Gastrocnemius medialis (tissue), 4 donors: ENCODE results near the gene ANGPTL1. TPM values are rescaled to one million over a fixed set of nuclear protein-coding genes. Genes with fewer than 3 reads are reported as not detected.

Source experiments
- ATAC-seq, 2 donors: fragments of 150-250 bp; one replicate each; pipeline ENCODE4 v1.9.1; 2016
- DNase-seq, 2 donors: peaks; one replicate each; pipeline ENCODE4 v3.0.0-alpha.2; 2019
- H3K27ac ChIP-seq, 4 donors: fragments of 200-600 bp; sonication (generic); 1 replicate in 1 of 4; 2 replicates in 3 of 4; pipeline ENCODE4 v1.5.1; 2016 to 2018; ENCODE audit warnings: mild to moderate bottlenecking in 2 of 4, moderate library complexity in 1 of 4
- H3K27me3 ChIP-seq, 3 donors: fragments of 200-600 bp; sonication (generic) in 2 of 3; 1 replicate in 1 of 3; 2 replicates in 2 of 3; pipeline versions ENCODE4 v1.5.1 to v1.6.0; 2016 to 2019; ENCODE audit warnings: mild to moderate bottlenecking in 1 of 3, moderate library complexity in 1 of 3
- H3K36me3 ChIP-seq, 2 donors: fragments of 200-600 bp; sonication (generic) in 1 of 2; one replicate each; pipeline ENCODE4 v1.5.1; 2017 to 2018
- H3K4me1 ChIP-seq, 2 donors: fragments of 200-600 bp; sonication (generic) in 1 of 2; one replicate each; pipeline ENCODE4 v1.5.1; 2016 to 2017; ENCODE audit warnings: mild to moderate bottlenecking in 2 of 2
- H3K4me3 ChIP-seq, 4 donors: fragments of 200-600 bp; sonication (generic) in 3 of 4; 1 replicate in 1 of 4; 2 replicates in 3 of 4; pipeline ENCODE4 v1.5.1; 2016 to 2019; ENCODE audit warnings: mild to moderate bottlenecking in 2 of 4
- H3K9me3 ChIP-seq, 3 donors: fragments of 200-600 bp; sonication (generic) in 2 of 3; 1 replicate in 1 of 3; 2 replicates in 2 of 3; pipeline ENCODE4 v1.5.1; 2016 to 2019
- POLR2A ChIP-seq, 2 donors: fragments of 450-650 bp; IDR thresholded peaks; one replicate each; pipeline ENCODE4 v1.6.1; 2017; ENCODE audit warnings: antibody characterized with exemption in 2 of 2, mild to moderate bottlenecking in 2 of 2, moderate library complexity in 2 of 2
- in situ Hi-C, 4 donors: fragments of 200-750 bp; cut with MboI; loops; one replicate each; pipeline versions ENCODE4 v1.15.0 to v1.8.0; 2017; ENCODE audit warnings: low sequenced_read_pairs in 4 of 4
- intact Hi-C: fragments of 100-400 bp; cut with DNase I; formaldehyde crosslinking; loops from one replicate; pipeline ENCODE4 v1.15.1; 2023; ENCODE audit warnings: low total_unique reads
- total RNA-seq, 4 donors: library from RNA; depleted of rRNA; stranded (reverse); fragments of >200 nt; gene quantifications; one replicate each; pipeline versions ENCODE4 v1.1.0 to v1.2.3, GENCODE V29; 2016
- TF ChIP-seq, protein P1 (sequence below), 5 experiments: fragments of 450-650 bp in 3 of 5; fragments of 200-600 bp in 2 of 5; sonication (generic) in 2 of 5; IDR thresholded peaks in 4 of 5; conservative IDR thresholded peaks in 1 of 5; 1 replicate in 4 of 5; 2 replicates in 1 of 5; pipeline ENCODE4 v1.5.1; 2016 to 2019; ENCODE audit warnings: antibody characterized with exemption in 5 of 5, mild to moderate bottlenecking in 3 of 5, moderate library complexity in 3 of 5

Gene ANGPTL1
- 10 to 100 TPM; 15.7 to 75.2 (median 42.8) TPM for total RNA-seq

GRCh38 chr1:178870944-178871343, at the start of gene ANGPTL1:
TSS of gene ANGPTL1 (minus strand) at chr1:178871077. CDS start at chr1:178865776, 5,301 bp downstream.
- Histone ChIP-seq H3K27me3 (no peaks in the 10 kb centered on the region), H3K4me3 (peak within 1 kb of the TSS; percentile 20 to 63 (median 58)), H3K4me1 (peaks cover 36 to 40% of the 10 kb centered on the region in 2 donors), H3K27ac (peak within 1 kb of the TSS; percentile 76 to 84 (median 82)), H3K36me3 (no peaks in the 10 kb centered on the region), H3K9me3 (no peaks in the 10 kb centered on the region)
- no peak for TF ChIP-seq POLR2A (IDR thresholded peaks at IDR 0.05)
- TF ChIP-seq, protein P1, sequence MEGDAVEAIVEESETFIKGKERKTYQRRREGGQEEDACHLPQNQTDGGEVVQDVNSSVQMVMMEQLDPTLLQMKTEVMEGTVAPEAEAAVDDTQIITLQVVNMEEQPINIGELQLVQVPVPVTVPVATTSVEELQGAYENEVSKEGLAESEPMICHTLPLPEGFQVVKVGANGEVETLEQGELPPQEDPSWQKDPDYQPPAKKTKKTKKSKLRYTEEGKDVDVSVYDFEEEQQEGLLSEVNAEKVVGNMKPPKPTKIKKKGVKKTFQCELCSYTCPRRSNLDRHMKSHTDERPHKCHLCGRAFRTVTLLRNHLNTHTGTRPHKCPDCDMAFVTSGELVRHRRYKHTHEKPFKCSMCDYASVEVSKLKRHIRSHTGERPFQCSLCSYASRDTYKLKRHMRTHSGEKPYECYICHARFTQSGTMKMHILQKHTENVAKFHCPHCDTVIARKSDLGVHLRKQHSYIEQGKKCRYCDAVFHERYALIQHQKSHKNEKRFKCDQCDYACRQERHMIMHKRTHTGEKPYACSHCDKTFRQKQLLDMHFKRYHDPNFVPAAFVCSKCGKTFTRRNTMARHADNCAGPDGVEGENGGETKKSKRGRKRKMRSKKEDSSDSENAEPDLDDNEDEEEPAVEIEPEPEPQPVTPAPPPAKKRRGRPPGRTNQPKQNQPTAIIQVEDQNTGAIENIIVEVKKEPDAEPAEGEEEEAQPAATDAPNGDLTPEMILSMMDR (IDR thresholded peaks at IDR 0.05 in 4 of 5, conservative IDR thresholded peaks at IDR 0.05 in 1 of 5), result no peak
- in situ Hi-C loops, result no loop called here
- intact Hi-C loops, result no loop called here
- ATAC-seq (no peak), DNase-seq (no peak)

GRCh38 chr1:178919581-178919980, 48.7 kb upstream of the ANGPTL1 start:
- DNase-seq (no peak), ATAC-seq (no peak)
- Histone ChIP-seq H3K4me3 (no peak overlapping the region), H3K27ac (no peak overlapping the region), H3K9me3 (no peaks in the 10 kb centered on the region), H3K4me1 (peaks cover 0 to 5% of the 10 kb centered on the region in 2 donors), H3K27me3 (no peaks in the 10 kb centered on the region), H3K36me3 (peaks cover 0 to 4% of the 10 kb centered on the region in 2 donors)
- in situ Hi-C loops, result no loop called here
- TF ChIP-seq POLR2A (IDR thresholded peaks at IDR 0.05), result no peak
- TF ChIP-seq, protein P1 (IDR thresholded peaks at IDR 0.05 in 4 of 5, conservative IDR thresholded peaks at IDR 0.05 in 1 of 5), result no peak
- intact Hi-C loops, result no loop called here

- H3K27me3 ChIP-seq, result no peaks in the 10 kb centered on the region
- DNase-seq (no peak), ATAC-seq (no peak)
- H3K4me1 ChIP-seq, result peaks cover 0 to 5% of the 10 kb centered on the region in 2 donors
- H3K4me3 ChIP-seq, result no peak overlapping the region
- H3K9me3 ChIP-seq, result no peaks in the 10 kb centered on the region
- H3K36me3 ChIP-seq, result peaks cover 0 to 4% of the 10 kb centered on the region in 2 donors
- no peak for TF ChIP-seq POLR2A (IDR thresholded peaks at IDR 0.05)
- TF ChIP-seq, protein P1 (IDR thresholded peaks at IDR 0.05 in 4 of 5, conservative IDR thresholded peaks at IDR 0.05 in 1 of 5), result no peak
- intact Hi-C loops (no loop called here), in situ Hi-C loops (no loop called here)
- no peak overlapping the region for H3K27ac ChIP-seq
Measured at GRCh38 chr1:178918955-178919354, 48.1 kb upstream of the ANGPTL1 start.

- Histone ChIP-seq H3K27ac (no peak overlapping the region), H3K36me3 (peaks cover 0 to 4% of the 10 kb centered on the region in 2 donors), H3K9me3 (no peaks in the 10 kb centered on the region), H3K4me1 (peaks cover 0 to 5% of the 10 kb centered on the region in 2 donors), H3K4me3 (no peak overlapping the region), H3K27me3 (no peaks in the 10 kb centered on the region)
- DNase-seq (no peak), ATAC-seq (no peak)
- no peak for TF ChIP-seq POLR2A (IDR thresholded peaks at IDR 0.05)
- TF ChIP-seq, protein P1 (IDR thresholded peaks at IDR 0.05 in 4 of 5, conservative IDR thresholded peaks at IDR 0.05 in 1 of 5), result no peak
- in situ Hi-C loops, result no loop called here
- intact Hi-C loops, result no loop called here
Measured at GRCh38 chr1:178918308-178918707, 47.4 kb upstream of the ANGPTL1 start.
